Stomach smooth muscle (tissue), 2 donors: ENCODE measurements around the gene DUSP16.

Experiments
- H3K27ac ChIP-seq: one replicate; pipeline ENCODE4 v1.7.0; 2013; ENCODE audit warnings: mild to moderate bottlenecking, low read length, inconsistent platforms
- H3K27me3 ChIP-seq, 2 donors: one replicate each; pipeline ENCODE4 v1.7.0; 2013; ENCODE audit warnings: low read length in 2 of 2; ENCODE audit not compliant: insufficient read depth in 2 of 2, control insufficient read depth in 1 of 2
- H3K36me3 ChIP-seq, 2 donors: one replicate each; pipeline ENCODE4 v1.7.0; 2013; ENCODE audit warnings: low read length in 2 of 2; ENCODE audit not compliant: control insufficient read depth in 2 of 2, insufficient read depth in 2 of 2
- H3K4me1 ChIP-seq: one replicate; pipeline ENCODE4 v1.7.0; 2013; ENCODE audit warnings: low read length; ENCODE audit not compliant: control insufficient read depth, insufficient read depth
- H3K4me3 ChIP-seq, 2 donors: one replicate each; pipeline ENCODE4 v1.7.0; 2013; ENCODE audit warnings: low read length in 2 of 2
- H3K9ac ChIP-seq, 2 donors: one replicate each; pipeline ENCODE4 v1.7.0; 2013; ENCODE audit warnings: low read length in 2 of 2, mild to moderate bottlenecking in 1 of 2
- H3K9me3 ChIP-seq, 2 donors: one replicate each; pipeline ENCODE4 v1.7.0; 2013; ENCODE audit warnings: low read length in 2 of 2; ENCODE audit not compliant: control insufficient read depth in 2 of 2
- donor health status: healthy.
- donor health status: Pancreatic carcinoma.

The DUSP16 gene

GRCh38 chr12:12548713-12549112 is 13.9 kb downstream of the DUSP16 start:
- no peak overlapping the region for H3K4me3 ChIP-seq
- H3K27ac ChIP-seq = no peak overlapping the region
- H3K9ac ChIP-seq = no peak overlapping the region
- H3K27me3 ChIP-seq = no peaks in the 10 kb centered on the region
- no peaks in the 10 kb centered on the region for H3K9me3 ChIP-seq
- no peaks in the 10 kb centered on the region for H3K36me3 ChIP-seq
- no peaks in the 10 kb centered on the region for H3K4me1 ChIP-seq

GRCh38 chr12:12546314-12546772 is 16.3 kb downstream of the DUSP16 start:
- Histone ChIP-seq H3K27me3 (no peaks in the 10 kb centered on the region), H3K27ac (no peak overlapping the region), H3K4me3 (no peak overlapping the region), H3K36me3 (no peaks in the 10 kb centered on the region), H3K9me3 (no peaks in the 10 kb centered on the region), H3K4me1 (no peaks in the 10 kb centered on the region), H3K9ac (no peak overlapping the region)

GRCh38 chr12:12543959-12544358 is 18.7 kb downstream of the DUSP16 start:
- no peak overlapping the region for H3K27ac ChIP-seq
- no peak overlapping the region for H3K4me3 ChIP-seq

GRCh38 chr12:12542964-12543363 is 19.7 kb downstream of the DUSP16 start:
- no peaks in the 10 kb centered on the region for H3K27me3 ChIP-seq
- no peak overlapping the region for H3K4me3 ChIP-seq
- no peak overlapping the region for H3K27ac ChIP-seq
- no peak overlapping the region for H3K9ac ChIP-seq
- H3K9me3 ChIP-seq = no peaks in the 10 kb centered on the region
- no peaks in the 10 kb centered on the region for H3K36me3 ChIP-seq
- H3K4me1 ChIP-seq = no peaks in the 10 kb centered on the region

More at GRCh38 chr12:12543959-12544358, 18.7 kb downstream of the DUSP16 start:
- Histone ChIP-seq H3K9me3 (no peaks in the 10 kb centered on the region), H3K4me1 (no peaks in the 10 kb centered on the region), H3K36me3 (no peaks in the 10 kb centered on the region), H3K9ac (no peak overlapping the region), H3K27me3 (no peaks in the 10 kb centered on the region)

- no peaks in the 10 kb centered on the region for H3K36me3 ChIP-seq
- H3K27me3 ChIP-seq = no peaks in the 10 kb centered on the region
- no peaks in the 10 kb centered on the region for H3K9me3 ChIP-seq
- H3K9ac ChIP-seq = no peak overlapping the region
- no peaks in the 10 kb centered on the region for H3K4me1 ChIP-seq
- no peak overlapping the region for H3K4me3 ChIP-seq
- no peak overlapping the region for H3K27ac ChIP-seq
These were observed 20.4 kb downstream of the DUSP16 start for GRCh38 chr12:12542286-12542685.

GRCh38 chr12:12541782-12542181 is 20.9 kb downstream of the DUSP16 start:
- H3K4me3 ChIP-seq = no peak overlapping the region
- no peaks in the 10 kb centered on the region for H3K9me3 ChIP-seq
- H3K9ac ChIP-seq = no peak overlapping the region
- H3K4me1 ChIP-seq = no peaks in the 10 kb centered on the region
- H3K27me3 ChIP-seq = no peaks in the 10 kb centered on the region
- no peak overlapping the region for H3K27ac ChIP-seq
- H3K36me3 ChIP-seq = no peaks in the 10 kb centered on the region

GRCh38 chr12:12540261-12541013 is 22.2 kb downstream of the DUSP16 start:
- Histone ChIP-seq H3K9ac (no peak overlapping the region), H3K27me3 (no peaks in the 10 kb centered on the region), H3K27ac (no peak overlapping the region), H3K4me1 (no peaks in the 10 kb centered on the region), H3K4me3 (no peak overlapping the region), H3K9me3 (no peaks in the 10 kb centered on the region), H3K36me3 (no peaks in the 10 kb centered on the region)

- Histone ChIP-seq H3K27ac (no peak overlapping the region), H3K4me3 (no peak overlapping the region), H3K4me1 (no peaks in the 10 kb centered on the region), H3K36me3 (no peaks in the 10 kb centered on the region), H3K9me3 (no peaks in the 10 kb centered on the region), H3K27me3 (no peaks in the 10 kb centered on the region), H3K9ac (no peak overlapping the region)
These were observed 23.4 kb downstream of the DUSP16 start for GRCh38 chr12:12539028-12539810.

- no peaks in the 10 kb centered on the region for H3K4me1 ChIP-seq
- H3K36me3 ChIP-seq = no peaks in the 10 kb centered on the region
- H3K9ac ChIP-seq = no peak overlapping the region
- no peak overlapping the region for H3K27ac ChIP-seq
- H3K9me3 ChIP-seq = no peaks in the 10 kb centered on the region
- no peaks in the 10 kb centered on the region for H3K27me3 ChIP-seq
- no peak overlapping the region for H3K4me3 ChIP-seq
These were observed 24.1 kb downstream of the DUSP16 start for GRCh38 chr12:12538535-12538934.

- no peak overlapping the region for H3K4me3 ChIP-seq
- no peaks in the 10 kb centered on the region for H3K36me3 ChIP-seq
- no peaks in the 10 kb centered on the region for H3K27me3 ChIP-seq
- no peak overlapping the region for H3K9ac ChIP-seq
- no peaks in the 10 kb centered on the region for H3K9me3 ChIP-seq
- no peak overlapping the region for H3K27ac ChIP-seq
- H3K4me1 ChIP-seq = peaks cover 4% of the 10 kb centered on the region
These were observed 25.2 kb downstream of the DUSP16 start for GRCh38 chr12:12537421-12537820.

- Histone ChIP-seq H3K4me1 (peaks cover 4% of the 10 kb centered on the region), H3K27me3 (no peaks in the 10 kb centered on the region), H3K36me3 (no peaks in the 10 kb centered on the region), H3K9ac (no peak overlapping the region), H3K9me3 (no peaks in the 10 kb centered on the region), H3K27ac (no peak overlapping the region), H3K4me3 (no peak overlapping the region)
These were observed 27.7 kb downstream of the DUSP16 start for GRCh38 chr12:12534975-12535374.
